NCI-H1436 (cell line): ENCODE measurements around the gene ANKRD55.
"Not testable (repeated sequence)": the region's sequence is repeated elsewhere in the genome, so short reads cannot be mapped to it uniquely, and the experiment has no call there.

Experiments used
- DNase-seq: peaks from one replicate; lab custom pipeline; 2025; lab: John Stamatoyannopoulos, UW

ANKRD55 gene

GRCh38 chr5:56144211-56144610 lies 88.9 kb downstream of the ANKRD55 start:
- no peak for DNase-seq

- DNase-seq: no peak
Observed at GRCh38 chr5:56143373-56143714, 89.8 kb downstream of the ANKRD55 start.

- DNase-seq: no peak
Observed at GRCh38 chr5:56142614-56143372, 90.3 kb downstream of the ANKRD55 start.

GRCh38 chr5:56142233-56142613 lies 90.9 kb downstream of the ANKRD55 start:
- no peak for DNase-seq

- DNase-seq: no peak
Observed at GRCh38 chr5:56140073-56140472, 93.1 kb downstream of the ANKRD55 start.

GRCh38 chr5:56130664-56131063 lies 102.5 kb downstream of the ANKRD55 start:
- DNase-seq: no peak

- DNase-seq: no peak
Observed at GRCh38 chr5:56129288-56129687, 103.8 kb downstream of the ANKRD55 start.

GRCh38 chr5:56128113-56128512 lies 105.0 kb downstream of the ANKRD55 start:
- DNase-seq: no peak

- DNase-seq: peak; percentile 8
Observed at GRCh38 chr5:56126487-56127179, 106.5 kb downstream of the ANKRD55 start.

- no peak for DNase-seq
Observed at GRCh38 chr5:56123531-56124243, 109.4 kb downstream of the ANKRD55 start.

- DNase-seq: not testable (repeated sequence)
Observed at GRCh38 chr5:56122360-56122985, 110.7 kb downstream of the ANKRD55 start.

- DNase-seq: no peak
Observed at GRCh38 chr5:56119050-56119449, 114.1 kb downstream of the ANKRD55 start.

GRCh38 chr5:56116599-56117141 lies 116.5 kb downstream of the ANKRD55 start:
- DNase-seq: no peak

GRCh38 chr5:56115589-56115988 lies 117.5 kb downstream of the ANKRD55 start:
- no peak for DNase-seq

GRCh38 chr5:56112526-56113121 lies 120.5 kb downstream of the ANKRD55 start:
- peak; percentile 55 for DNase-seq

GRCh38 chr5:56111404-56111781 lies 121.7 kb downstream of the ANKRD55 start:
- DNase-seq: no peak

- DNase-seq: no peak
Observed at GRCh38 chr5:56110646-56111403, 122.3 kb downstream of the ANKRD55 start.

GRCh38 chr5:56108246-56108645 lies 124.9 kb downstream of the ANKRD55 start:
- DNase-seq: no peak

GRCh38 chr5:56106837-56107236 lies 126.3 kb downstream of the ANKRD55 start:
- no peak for DNase-seq

GRCh38 chr5:56105511-56106291 lies 127.4 kb downstream of the ANKRD55 start:
- no peak for DNase-seq
